ENCODE results near the gene TECR.

The TECR gene

DNA sequence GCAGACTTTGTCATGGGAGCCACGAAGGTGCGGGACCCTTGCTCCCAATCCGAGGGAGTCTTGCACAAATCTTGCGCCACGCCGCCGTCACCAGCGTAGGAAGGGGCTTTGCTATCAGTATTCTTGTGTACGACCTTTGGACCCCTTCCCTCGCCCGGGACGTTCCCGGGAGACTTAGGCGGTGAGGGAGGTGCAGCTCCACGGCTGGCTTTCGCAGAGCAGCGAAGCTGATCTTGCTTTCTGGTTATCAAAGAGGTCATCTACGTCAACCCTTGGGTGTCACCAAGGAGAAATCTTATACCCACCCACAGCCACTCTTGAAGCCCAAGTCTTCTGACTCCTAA is 583 bp downstream of the TECR start:
- Histone ChIP-seq H3K4me2 (ENCODE audit: low read depth, low read length, poor library complexity, severe bottlenecking) (peak overlapping the region; percentile 100), H2AFZ (ENCODE audit: low read depth, low read length, severe bottlenecking) (peak overlapping the region; percentile 83), H3K4me3 (ENCODE audit: insufficient read depth, low read length, poor library complexity, severe bottlenecking) (peak overlapping the region; percentile 96), H3K9ac (ENCODE audit: low read length) (peak overlapping the region; percentile 85), H3K27me3 (ENCODE audit: low read length) (no peaks in the 10 kb centered on the region), H3K27ac (ENCODE audit: low read depth, low read length) (peak overlapping the region; percentile 50; the same call in 1 of the 2 replicates), H3F3A (ENCODE audit: insufficient read depth) (peaks cover 5% of the 10 kb centered on the region; the same call in 1 of the 2 replicates), H3K36me3 (ENCODE audit: low read length) (no peaks in the 10 kb centered on the region), H3K9me3 (ENCODE audit: insufficient read depth, low read length) (no peaks in the 10 kb centered on the region), H3K79me2 (ENCODE audit: insufficient read depth, low read length) (peaks cover 50% of the 10 kb centered on the region), H3K9me2 (replicated peaks; ENCODE audit: insufficient read depth, low read length) (no peaks in the 10 kb centered on the region), H4K20me1 (ENCODE audit: low read depth, low read length) (no peaks in the 10 kb centered on the region)
- TF ChIP-seq, protein P1, sequence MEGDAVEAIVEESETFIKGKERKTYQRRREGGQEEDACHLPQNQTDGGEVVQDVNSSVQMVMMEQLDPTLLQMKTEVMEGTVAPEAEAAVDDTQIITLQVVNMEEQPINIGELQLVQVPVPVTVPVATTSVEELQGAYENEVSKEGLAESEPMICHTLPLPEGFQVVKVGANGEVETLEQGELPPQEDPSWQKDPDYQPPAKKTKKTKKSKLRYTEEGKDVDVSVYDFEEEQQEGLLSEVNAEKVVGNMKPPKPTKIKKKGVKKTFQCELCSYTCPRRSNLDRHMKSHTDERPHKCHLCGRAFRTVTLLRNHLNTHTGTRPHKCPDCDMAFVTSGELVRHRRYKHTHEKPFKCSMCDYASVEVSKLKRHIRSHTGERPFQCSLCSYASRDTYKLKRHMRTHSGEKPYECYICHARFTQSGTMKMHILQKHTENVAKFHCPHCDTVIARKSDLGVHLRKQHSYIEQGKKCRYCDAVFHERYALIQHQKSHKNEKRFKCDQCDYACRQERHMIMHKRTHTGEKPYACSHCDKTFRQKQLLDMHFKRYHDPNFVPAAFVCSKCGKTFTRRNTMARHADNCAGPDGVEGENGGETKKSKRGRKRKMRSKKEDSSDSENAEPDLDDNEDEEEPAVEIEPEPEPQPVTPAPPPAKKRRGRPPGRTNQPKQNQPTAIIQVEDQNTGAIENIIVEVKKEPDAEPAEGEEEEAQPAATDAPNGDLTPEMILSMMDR (IDR thresholded peaks at IDR 0.05; ENCODE audit: insufficient read depth, low read length, poor library complexity, severe bottlenecking), result no peak
- TF ChIP-seq EZH2phosphoT487 (conservative IDR thresholded peaks at IDR 0.05; ENCODE audit: low read length), result no peak

DNA sequence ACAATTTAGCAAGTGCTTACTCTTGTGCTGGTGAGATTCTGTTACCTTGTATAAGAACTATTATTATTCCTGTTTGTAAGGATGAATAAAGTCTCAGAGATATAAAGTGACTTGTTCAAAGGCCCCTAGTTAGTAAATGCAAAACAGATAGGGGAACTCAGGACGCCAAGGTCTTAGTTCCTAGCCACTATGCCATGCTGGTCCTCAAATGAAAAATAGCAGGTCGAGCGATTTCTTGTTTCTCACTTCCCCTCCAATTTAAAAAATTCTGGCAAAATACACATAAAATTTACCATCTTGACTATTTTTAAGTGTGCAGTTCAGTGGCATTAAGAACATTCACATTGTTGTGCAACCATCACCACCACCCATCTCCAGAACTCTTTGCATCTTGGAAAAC is 1.1 kb downstream of the TECR start:
- Histone ChIP-seq H3K36me3 (ENCODE audit: low read length) (no peaks in the 10 kb centered on the region), H2AFZ (ENCODE audit: low read depth, low read length, severe bottlenecking) (no peak overlapping the region), H3K9me2 (replicated peaks; ENCODE audit: insufficient read depth, low read length) (no peaks in the 10 kb centered on the region), H3K4me2 (ENCODE audit: low read depth, low read length, poor library complexity, severe bottlenecking) (peak overlapping the region; percentile 100), H3K9ac (ENCODE audit: low read length) (peak overlapping the region; percentile 85), H3K4me3 (ENCODE audit: insufficient read depth, low read length, poor library complexity, severe bottlenecking) (peak overlapping the region; percentile 96), H3K79me2 (ENCODE audit: insufficient read depth, low read length) (peaks cover 51% of the 10 kb centered on the region), H3K27me3 (ENCODE audit: low read length) (no peaks in the 10 kb centered on the region), H3F3A (ENCODE audit: insufficient read depth) (peaks cover 5% of the 10 kb centered on the region; the same call in 1 of the 2 replicates), H3K9me3 (ENCODE audit: insufficient read depth, low read length) (no peaks in the 10 kb centered on the region), H3K27ac (ENCODE audit: low read depth, low read length) (no peak overlapping the region), H4K20me1 (ENCODE audit: low read depth, low read length) (no peaks in the 10 kb centered on the region)
- TF ChIP-seq, protein P1 (IDR thresholded peaks at IDR 0.05; ENCODE audit: insufficient read depth, low read length, poor library complexity, severe bottlenecking), result no peak
- TF ChIP-seq EZH2phosphoT487 (conservative IDR thresholded peaks at IDR 0.05; ENCODE audit: low read length), result no peak

DNA sequence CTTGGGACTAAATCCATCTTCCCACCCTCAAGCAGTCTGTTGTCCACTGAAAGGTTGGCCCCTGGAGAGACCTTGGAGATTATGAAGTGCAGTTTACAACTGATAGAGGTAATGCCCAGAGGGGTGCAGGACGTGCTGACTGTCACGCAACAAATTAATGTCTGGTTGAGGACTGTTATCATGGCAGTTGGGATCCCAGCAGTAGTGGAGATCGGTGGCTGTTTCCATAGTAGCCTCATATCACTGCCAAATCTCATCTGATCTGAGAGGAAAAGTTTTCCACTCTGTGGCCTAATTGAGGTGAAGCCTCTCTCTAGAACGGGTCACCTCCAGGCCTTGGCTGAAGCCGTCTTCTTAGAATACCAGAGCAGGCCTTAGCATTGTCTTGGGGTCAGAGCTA is 4.1 kb downstream of the TECR start:
- Histone ChIP-seq H2AFZ (ENCODE audit: low read depth, low read length, severe bottlenecking) (no peak overlapping the region), H4K20me1 (ENCODE audit: low read depth, low read length) (no peaks in the 10 kb centered on the region), H3K9me3 (ENCODE audit: insufficient read depth, low read length) (no peaks in the 10 kb centered on the region), H3F3A (ENCODE audit: insufficient read depth) (peaks cover 10% of the 10 kb centered on the region; the same call in 1 of the 2 replicates), H3K36me3 (ENCODE audit: low read length) (no peaks in the 10 kb centered on the region), H3K79me2 (ENCODE audit: insufficient read depth, low read length) (peaks cover 76% of the 10 kb centered on the region), H3K4me3 (ENCODE audit: insufficient read depth, low read length, poor library complexity, severe bottlenecking) (no peak overlapping the region), H3K9me2 (replicated peaks; ENCODE audit: insufficient read depth, low read length) (no peaks in the 10 kb centered on the region), H3K9ac (ENCODE audit: low read length) (no peak overlapping the region), H3K27me3 (ENCODE audit: low read length) (no peaks in the 10 kb centered on the region), H3K27ac (ENCODE audit: low read depth, low read length) (no peak overlapping the region), H3K4me2 (ENCODE audit: low read depth, low read length, poor library complexity, severe bottlenecking) (no peak overlapping the region)
- TF ChIP-seq, protein P1 (IDR thresholded peaks at IDR 0.05; ENCODE audit: insufficient read depth, low read length, poor library complexity, severe bottlenecking), result no peak
- no peak for TF ChIP-seq EZH2phosphoT487 (conservative IDR thresholded peaks at IDR 0.05; ENCODE audit: low read length)
